A549 (cell line): Measurements from ENCODE around the gene PITPNM3.

ENCODE experiments used
- EP300 ChIP-seq, 2 experiments: fragments of >200 bp; sonication (Bioruptor Twin); formaldehyde crosslinking; IDR thresholded peaks; 2 replicates in 1 of 2; 3 replicates in 1 of 2; pipeline ENCODE4 v1.6.1; 2016 to 2017
- USF2 ChIP-seq: fragments of 450-650 bp; IDR thresholded peaks from 2 replicates; pipeline ENCODE4 v1.6.1; 2014; ENCODE audit warnings: antibody characterized with exemption
- TF ChIP-seq, protein P1 (sequence below): fragments of >200 bp; sonication (Bioruptor Twin); formaldehyde crosslinking; IDR thresholded peaks from 3 replicates; pipeline ENCODE4 v1.5.1; 2016

DNA sequence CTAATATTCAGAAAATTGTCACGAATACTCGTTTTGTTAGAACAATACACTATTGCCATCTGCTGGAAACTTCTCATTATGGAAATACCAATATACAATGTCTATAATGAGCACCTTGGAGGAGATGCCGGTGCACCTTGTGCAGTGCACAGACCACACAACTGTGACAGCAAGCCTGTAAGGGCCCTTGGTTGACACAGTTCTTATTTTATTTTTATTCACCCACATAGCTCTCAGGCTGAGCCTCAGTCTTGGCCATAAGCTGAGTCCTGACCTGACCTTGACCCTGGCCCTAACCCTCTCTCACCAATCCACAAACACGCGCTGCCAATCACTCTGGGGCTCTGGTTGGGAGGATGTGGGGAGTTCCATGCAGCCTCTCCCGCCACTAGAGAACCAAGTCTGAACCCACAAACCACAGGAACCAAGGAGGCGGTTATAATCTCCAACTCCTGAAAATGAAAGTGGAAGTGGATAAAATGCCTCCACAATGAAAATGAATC is 129.0 kb downstream of the PITPNM3 start:
- TF ChIP-seq, protein P1, sequence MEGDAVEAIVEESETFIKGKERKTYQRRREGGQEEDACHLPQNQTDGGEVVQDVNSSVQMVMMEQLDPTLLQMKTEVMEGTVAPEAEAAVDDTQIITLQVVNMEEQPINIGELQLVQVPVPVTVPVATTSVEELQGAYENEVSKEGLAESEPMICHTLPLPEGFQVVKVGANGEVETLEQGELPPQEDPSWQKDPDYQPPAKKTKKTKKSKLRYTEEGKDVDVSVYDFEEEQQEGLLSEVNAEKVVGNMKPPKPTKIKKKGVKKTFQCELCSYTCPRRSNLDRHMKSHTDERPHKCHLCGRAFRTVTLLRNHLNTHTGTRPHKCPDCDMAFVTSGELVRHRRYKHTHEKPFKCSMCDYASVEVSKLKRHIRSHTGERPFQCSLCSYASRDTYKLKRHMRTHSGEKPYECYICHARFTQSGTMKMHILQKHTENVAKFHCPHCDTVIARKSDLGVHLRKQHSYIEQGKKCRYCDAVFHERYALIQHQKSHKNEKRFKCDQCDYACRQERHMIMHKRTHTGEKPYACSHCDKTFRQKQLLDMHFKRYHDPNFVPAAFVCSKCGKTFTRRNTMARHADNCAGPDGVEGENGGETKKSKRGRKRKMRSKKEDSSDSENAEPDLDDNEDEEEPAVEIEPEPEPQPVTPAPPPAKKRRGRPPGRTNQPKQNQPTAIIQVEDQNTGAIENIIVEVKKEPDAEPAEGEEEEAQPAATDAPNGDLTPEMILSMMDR = peak; percentile 39; the same call in 2 of the 3 replicates
- TF ChIP-seq EP300 (IDR thresholded peaks at IDR 0.05) = no peak
- no peak for TF ChIP-seq USF2
